ENCODE data around the gene TRIM44.

- TF ChIP-seq CTCF (IDR thresholded peaks at IDR 0.05 in 8 of 11, conservative IDR thresholded peaks at IDR 0.05 in 3 of 11) (no peak), POLR2A (IDR thresholded peaks at IDR 0.05) (no peak)
These were observed 22.9 kb upstream of the TRIM44 start for GRCh38 chr11:35639591-35640179.

All from spleen (tissue), 7 donors.